H1 (cell line): ENCODE data around the gene MYH6. TPM values are rescaled to one million over a fixed set of nuclear protein-coding genes. Genes with fewer than 3 reads are reported as not detected.

Source experiments
- CTCF ChIA-PET: fragments of 300-600 bp; sonication (Branson Sonifier 250); formaldehyde crosslinking; loops from one replicate; lab custom pipeline; 2021; ENCODE audit not compliant: partially characterized antibody; lab: Charles Lee
- POLR2A ChIA-PET: fragments of 300-600 bp; sonication (Branson Sonifier 250); formaldehyde crosslinking; loops from one replicate; lab custom pipeline; 2021; ENCODE audit warnings: inconsistent platforms; ENCODE audit not compliant: partially characterized antibody; lab: Charles Lee
- DNase-seq, 2 experiments: peaks; one replicate each; pipeline versions ENCODE4 v3.0.0 to v3.0.0-alpha.2; 2010 to 2022; ENCODE audit warnings: low spot score in 2 of 2, low read depth in 1 of 2, mixed read lengths in 1 of 2
- FAIRE-seq: peaks from 2 replicates; lab custom pipeline; 2011; peaks lifted over from hg19 to GRCh38; lab: Jason Lieb, UNC
- H2AFZ ChIP-seq: 2 replicates; pipeline ENCODE4 v1.8.1; 2012; ENCODE audit warnings: low read length, inconsistent platforms
- H2AK5ac ChIP-seq: 2 replicates; pipeline ENCODE4 v1.6.1; 2013; ENCODE audit warnings: low read depth, low read length
- H2BK120ac ChIP-seq: replicated peaks from 2 replicates; pipeline ENCODE3; 2013; ENCODE audit warnings: low read depth, low read length, inconsistent platforms
- H2BK12ac ChIP-seq: 2 replicates; pipeline ENCODE4 v1.6.1; 2013; ENCODE audit warnings: low read depth, low read length
- H2BK15ac ChIP-seq: 2 replicates; pipeline ENCODE4 v1.6.1; 2013; ENCODE audit warnings: low read length
- H2BK20ac ChIP-seq: 2 replicates; pipeline ENCODE4 v1.6.1; 2013; ENCODE audit warnings: low read length
- H2BK5ac ChIP-seq: 2 replicates; pipeline ENCODE4 v1.6.1; 2013; ENCODE audit warnings: low read depth, low read length
- H3K14ac ChIP-seq: 2 replicates; pipeline ENCODE4 v1.6.1; 2013; ENCODE audit warnings: inconsistent platforms; ENCODE audit not compliant: insufficient read length
- H3K18ac ChIP-seq: 2 replicates; pipeline ENCODE4 v1.6.1; 2013; ENCODE audit warnings: low read length; ENCODE audit errors: extremely low read depth
- H3K23ac ChIP-seq: 2 replicates; pipeline ENCODE4 v1.6.1; 2013; ENCODE audit warnings: inconsistent platforms; ENCODE audit not compliant: insufficient read length
- H3K23me2 ChIP-seq: 2 replicates; pipeline ENCODE4 v1.6.1; 2013; ENCODE audit warnings: low read depth, low read length
- H3K27ac ChIP-seq: 2 replicates; pipeline ENCODE4 v1.6.1; 2011; ENCODE audit warnings: low read depth, low read length, inconsistent platforms
- H3K27me3 ChIP-seq, 4 experiments: replicated peaks in 1 of 4; 1 replicate in 1 of 4; 2 replicates in 3 of 4; pipeline versions ENCODE4 v1.6.1 to v1.8.1; 2011 to 2013; ENCODE audit warnings: low read length in 3 of 4, mild to moderate bottlenecking in 3 of 4, inconsistent platforms in 2 of 4, mixed read lengths in 2 of 4, moderate library complexity in 1 of 4; ENCODE audit not compliant: control insufficient read depth in 3 of 4, insufficient read depth in 3 of 4; ENCODE audit errors: extremely low read depth in 1 of 4
- H3K36me3 ChIP-seq, 4 experiments: 2 replicates each; pipeline versions ENCODE4 v1.6.1 to v1.8.1; 2011 to 2013; ENCODE audit warnings: mild to moderate bottlenecking in 4 of 4, low read length in 3 of 4, moderate library complexity in 2 of 4, control low read depth in 1 of 4, inconsistent platforms in 1 of 4; ENCODE audit not compliant: insufficient read depth in 4 of 4, control insufficient read depth in 2 of 4
- H3K4ac ChIP-seq: replicated peaks from 2 replicates; pipeline ENCODE3; 2013; ENCODE audit warnings: low read length, low read depth, mixed read lengths, inconsistent platforms; ENCODE audit not compliant: insufficient read length
- H3K4me1 ChIP-seq, 4 experiments: replicated peaks in 1 of 4; 1 replicate in 1 of 4; 2 replicates in 3 of 4; pipeline versions ENCODE4 v1.6.1 to v1.8.1; 2011 to 2013; ENCODE audit warnings: low read length in 3 of 4, inconsistent platforms in 2 of 4, mixed read lengths in 1 of 4; ENCODE audit not compliant: insufficient read depth in 4 of 4, control insufficient read depth in 3 of 4
- H3K4me2 ChIP-seq, 2 experiments: 2 replicates each; pipeline versions ENCODE4 v1.6.1 to v1.8.1; 2011 to 2013; ENCODE audit warnings: low read depth in 2 of 2, low read length in 2 of 2, control low read depth in 1 of 2, inconsistent platforms in 1 of 2, mild to moderate bottlenecking in 1 of 2; ENCODE audit not compliant: insufficient read depth in 1 of 2
- H3K4me3 ChIP-seq, 4 experiments: fragments of 200-600, 300-600 bp in 1 of 4; sonication (generic), shearing (Covaris generic), sonication (Bioruptor Twin) in 1 of 4; 2 replicates each; pipeline versions ENCODE4 v1.5.1 to v1.8.1; 2011 to 2016; ENCODE audit warnings: low read length in 4 of 4, low read depth in 3 of 4, control low read depth in 2 of 4, inconsistent platforms in 2 of 4, mild to moderate bottlenecking in 2 of 4, mixed read lengths in 1 of 4, moderate library complexity in 1 of 4; ENCODE audit not compliant: insufficient read depth in 2 of 4; ENCODE audit errors: extremely low read depth in 1 of 4
- H3K56ac ChIP-seq: replicated peaks from 2 replicates; pipeline ENCODE3; 2013; ENCODE audit warnings: low read depth, mild to moderate bottlenecking, mixed read lengths, low read length, inconsistent platforms; ENCODE audit not compliant: insufficient read length
- H3K79me1 ChIP-seq: 2 replicates; pipeline ENCODE4 v1.6.1; 2013; ENCODE audit warnings: low read depth, low read length, control low read depth
- H3K79me2 ChIP-seq, 2 experiments: 2 replicates each; pipeline versions ENCODE4 v1.6.1 to v1.8.1; 2012 to 2013; ENCODE audit warnings: low read length in 2 of 2, mild to moderate bottlenecking in 2 of 2, inconsistent platforms in 1 of 2; ENCODE audit not compliant: insufficient read depth in 2 of 2, control insufficient read depth in 1 of 2
- H3K9ac ChIP-seq, 4 experiments: replicated peaks in 1 of 4; 1 replicate in 1 of 4; 2 replicates in 3 of 4; pipeline versions ENCODE4 v1.6.1 to v1.8.1; 2011 to 2013; ENCODE audit warnings: low read depth in 3 of 4, low read length in 3 of 4, control low read depth in 2 of 4, mild to moderate bottlenecking in 2 of 4, moderate library complexity in 2 of 4, inconsistent platforms in 1 of 4; ENCODE audit errors: extremely low read depth in 1 of 4
- H3K9me3 ChIP-seq, 2 experiments: 2 replicates each; pipeline versions ENCODE4 v1.6.1 to v1.8.1; 2012 to 2013; ENCODE audit warnings: mild to moderate bottlenecking in 2 of 2, moderate library complexity in 2 of 2, control low read depth in 1 of 2, inconsistent platforms in 1 of 2, low read depth in 1 of 2, low read length in 1 of 2, mixed read lengths in 1 of 2; ENCODE audit not compliant: insufficient read depth in 2 of 2
- H4K20me1 ChIP-seq, 2 experiments: replicated peaks in 1 of 2; 2 replicates each; pipeline versions ENCODE3 to v1.8.1; 2011 to 2013; ENCODE audit warnings: inconsistent platforms in 2 of 2, low read length in 2 of 2, mild to moderate bottlenecking in 1 of 2; ENCODE audit not compliant: insufficient read depth in 2 of 2, control insufficient read depth in 1 of 2
- H4K5ac ChIP-seq: 2 replicates; pipeline ENCODE4 v1.6.1; 2013; ENCODE audit warnings: low read length, low read depth, mixed read lengths, inconsistent platforms; ENCODE audit not compliant: insufficient read length
- H4K8ac ChIP-seq: 2 replicates; pipeline ENCODE4 v1.8.0; 2013; ENCODE audit warnings: mild to moderate bottlenecking, moderate library complexity, low read length, inconsistent platforms; ENCODE audit not compliant: insufficient read depth; ENCODE audit errors: extremely low read depth
- H4K91ac ChIP-seq: replicated peaks from 2 replicates; pipeline ENCODE3; 2013; ENCODE audit warnings: low read length, mixed read lengths, inconsistent platforms; ENCODE audit not compliant: insufficient read length
- CBX5 ChIP-seq: fragments of 300-800, 300-1000 bp; sonication (generic); IDR thresholded peaks from 2 replicates; pipeline ENCODE4 v1.7.1; 2016; ENCODE audit warnings: antibody characterized with exemption, low read length, low read depth
- CHD2 ChIP-seq: IDR thresholded peaks from 2 replicates; pipeline ENCODE4 v1.6.1; 2012; ENCODE audit warnings: low read length, improper control_type of control experiment
- CTBP2 ChIP-seq: IDR thresholded peaks from 2 replicates; pipeline ENCODE4 v1.7.0; 2011; ENCODE audit warnings: borderline replicate concordance, mild to moderate bottlenecking, moderate library complexity, mixed read lengths, low read length; ENCODE audit not compliant: insufficient read depth, insufficient read length
- SP2 ChIP-seq: IDR thresholded peaks from 2 replicates; pipeline ENCODE4 v1.6.1; 2012; ENCODE audit warnings: mild to moderate bottlenecking, low read length, inconsistent platforms
- SRF ChIP-seq: IDR thresholded peaks from 2 replicates; pipeline ENCODE4 v1.6.1; 2011; ENCODE audit warnings: mild to moderate bottlenecking, low read depth, low read length, moderate library complexity
- TCF12 ChIP-seq: IDR thresholded peaks from 2 replicates; pipeline ENCODE4 v1.6.1; 2011; ENCODE audit warnings: low read depth, mild to moderate bottlenecking, low read length
- WGBS, 2 experiments: shearing (Covaris generic) in 1 of 2; methylation state at CpG; one replicate each; pipeline versions ENCODE4 v1.1.6 to v1.1.7; 2013 to 2015; ENCODE audit warnings: low lambda C conversion rate in 2 of 2, mixed read lengths in 2 of 2, inconsistent platforms in 1 of 2, low coverage in 1 of 2, missing lambda C conversion rate in 1 of 2; ENCODE audit not compliant: insufficient replicate concordance in 2 of 2, insufficient coverage in 1 of 2, insufficient read length in 1 of 2; ENCODE audit errors: extremely low coverage in 1 of 2, missing lambda C conversion rate in 1 of 2; 5-methylcytosine and 5-hydroxymethylcytosine counted together
- polyA plus RNA-seq, 7 experiments: library from polyadenylated mRNA; depleted of rRNA in 3 of 7; stranded (reverse) in 5 of 7; unstranded in 2 of 7; fragments of >200 nt in 5 of 7; fragments of 200-250 nt in 2 of 7; gene quantifications; 1 replicate in 5 of 7; 2 replicates in 1 of 7; 4 replicates in 1 of 7; pipeline versions ENCODE4 v1.2.1 to v1.2.3, GENCODE V29; 2011 to 2013; ENCODE audit warnings: missing spikeins in 2 of 7, mixed read lengths in 2 of 7
- total RNA-seq: library from RNA; stranded (reverse); fragmentation: NEBNext Ultra II Directional; extraction: Animal tissue kit (Norgen Biotek cat#: 25700); gene quantifications from 2 replicates; pipeline ENCODE4 v1.2.1, GENCODE V29; 2021
- TF ChIP-seq, protein P1 (sequence below): IDR thresholded peaks from 2 replicates; pipeline ENCODE4 v1.6.1; 2012; ENCODE audit warnings: inconsistent platforms

MYH6 gene
- total and polyA plus RNA-seq, 2 of the 8 experiments (the other 6 are each of a cell fraction or from before 2014, with no cell fraction given) = 0.03 TPM; not detected in 1

DNA sequence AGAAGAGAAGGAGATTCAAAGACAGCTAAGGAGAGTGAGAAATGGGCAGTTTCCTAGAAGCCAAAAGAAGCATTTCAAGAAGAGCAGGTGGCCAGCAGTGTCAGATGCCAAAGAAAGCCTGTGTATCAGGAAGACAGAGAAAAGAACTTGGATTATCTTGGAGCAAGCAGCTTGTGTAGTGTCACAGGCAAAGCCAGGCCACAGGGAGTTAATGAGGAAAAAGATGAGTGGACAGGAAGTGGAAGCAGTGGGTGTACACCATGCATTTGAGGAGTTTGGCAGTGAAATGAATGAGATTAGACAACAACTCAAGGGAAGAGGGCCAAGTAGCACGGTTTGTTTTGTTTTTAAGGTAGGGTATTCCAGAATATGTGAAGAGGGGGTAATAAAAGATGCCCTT lies 33.0 kb upstream of the MYH6 start:
- Histone ChIP-seq H3K27ac (no peak overlapping the region), H3K14ac (no peak overlapping the region), H3K4me3 (no peak overlapping the region), H2AK5ac (no peak overlapping the region), H3K4ac (no peak overlapping the region), H3K9me3 (no peaks in the 10 kb centered on the region), H2BK5ac (no peak overlapping the region), H2BK15ac (no peak overlapping the region), H2BK12ac (no peak overlapping the region), H2BK20ac (no peak overlapping the region), H3K9ac (no peak overlapping the region), H4K5ac (no peak overlapping the region), H3K27me3 (peaks cover 0 to 4% (median 1%) of the 10 kb centered on the region in 4 experiments; a peak in 3 of 7 replicates), H3K4me1 (peaks cover 0 to 18% (median 11%) of the 10 kb centered on the region in 4 experiments; a peak in 6 of 7 replicates), H3K79me2 (no peaks in the 10 kb centered on the region), H3K79me1 (no peaks in the 10 kb centered on the region), H3K36me3 (no peaks in the 10 kb centered on the region), H4K20me1 (no peaks in the 10 kb centered on the region), H3K18ac (no peak overlapping the region), H3K56ac (no peak overlapping the region), H2BK120ac (no peak overlapping the region), H2AFZ (no peak overlapping the region), H3K23ac (no peak overlapping the region), H4K8ac (no peak overlapping the region), H3K4me2 (no peak overlapping the region), H3K23me2 (no peaks in the 10 kb centered on the region; the same call in none of the 2 replicates), H4K91ac (no peak overlapping the region)
- CTCF ChIA-PET = interaction anchor here (0.8 to 4.2 kb wide), 4 partner anchors 15 to 61 kb away, joined by 3 to 26 read pairs (median 10); no protein-coding TSS in a partner anchor
- no peak for TF ChIP-seq SRF
- no peak for TF ChIP-seq TCF12
- no peak for TF ChIP-seq CBX5
- no peak for TF ChIP-seq SP2
- TF ChIP-seq, protein P1, sequence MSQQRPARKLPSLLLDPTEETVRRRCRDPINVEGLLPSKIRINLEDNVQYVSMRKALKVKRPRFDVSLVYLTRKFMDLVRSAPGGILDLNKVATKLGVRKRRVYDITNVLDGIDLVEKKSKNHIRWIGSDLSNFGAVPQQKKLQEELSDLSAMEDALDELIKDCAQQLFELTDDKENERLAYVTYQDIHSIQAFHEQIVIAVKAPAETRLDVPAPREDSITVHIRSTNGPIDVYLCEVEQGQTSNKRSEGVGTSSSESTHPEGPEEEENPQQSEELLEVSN = no peak
- no peak for TF ChIP-seq CTBP2
- TF ChIP-seq CHD2 = no peak
- 92% methylated on average over 1 of the region's 1 CpG; no CpG with 5 or more reads in 1 of the 2 experiments for WGBS, 2 experiments
- no peak for FAIRE-seq
- POLR2A ChIA-PET = no interaction called here
- no peak for DNase-seq
